Esophagus mucosa (tissue), 1 donor: Measurements from ENCODE around the gene DNAJB6. TPM values are rescaled to one million over a fixed set of nuclear protein-coding genes. Genes with fewer than 3 reads are reported as not detected.

Source experiments
- ATAC-seq: fragments of 200-7000 bp; cut with Tn5 transposase; one replicate; pipeline ENCODE4 v1.9.1; 2020
- total RNA-seq: library from RNA; stranded (reverse); gene quantifications from one replicate; pipeline ENCODE4 v1.2.4, GENCODE V29; 2023
- donor health status: DM: yes; HTN: yes; CAD: no.

DNAJB6 gene
- total RNA-seq, 1 donor from 2014 or later = 145 TPM

GRCh38 chr7:157370742-157371141, 33.9 kb downstream of the DNAJB6 start:
- ATAC-seq = no peak

DNA sequence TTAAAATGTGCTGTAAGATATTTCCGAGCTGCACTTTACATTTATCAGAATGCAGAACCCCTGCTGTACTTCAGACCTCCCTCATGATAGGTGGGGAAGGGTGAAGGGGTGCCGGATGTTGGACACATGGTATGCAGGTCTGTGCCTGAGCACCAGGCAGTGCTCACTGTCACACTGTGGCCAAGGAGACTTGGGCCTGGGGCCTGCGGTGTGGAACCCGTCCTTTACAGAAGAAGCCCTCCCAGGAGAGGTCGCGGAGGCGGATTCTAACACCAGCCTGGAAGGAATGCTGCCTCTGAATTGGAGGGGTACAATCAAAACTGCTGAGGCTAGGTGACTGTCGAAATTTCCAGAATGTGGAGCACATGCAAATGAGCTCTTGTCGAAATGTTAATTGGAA, 34.5 kb downstream of the DNAJB6 start:
- ATAC-seq = peak; percentile 33

DNA sequence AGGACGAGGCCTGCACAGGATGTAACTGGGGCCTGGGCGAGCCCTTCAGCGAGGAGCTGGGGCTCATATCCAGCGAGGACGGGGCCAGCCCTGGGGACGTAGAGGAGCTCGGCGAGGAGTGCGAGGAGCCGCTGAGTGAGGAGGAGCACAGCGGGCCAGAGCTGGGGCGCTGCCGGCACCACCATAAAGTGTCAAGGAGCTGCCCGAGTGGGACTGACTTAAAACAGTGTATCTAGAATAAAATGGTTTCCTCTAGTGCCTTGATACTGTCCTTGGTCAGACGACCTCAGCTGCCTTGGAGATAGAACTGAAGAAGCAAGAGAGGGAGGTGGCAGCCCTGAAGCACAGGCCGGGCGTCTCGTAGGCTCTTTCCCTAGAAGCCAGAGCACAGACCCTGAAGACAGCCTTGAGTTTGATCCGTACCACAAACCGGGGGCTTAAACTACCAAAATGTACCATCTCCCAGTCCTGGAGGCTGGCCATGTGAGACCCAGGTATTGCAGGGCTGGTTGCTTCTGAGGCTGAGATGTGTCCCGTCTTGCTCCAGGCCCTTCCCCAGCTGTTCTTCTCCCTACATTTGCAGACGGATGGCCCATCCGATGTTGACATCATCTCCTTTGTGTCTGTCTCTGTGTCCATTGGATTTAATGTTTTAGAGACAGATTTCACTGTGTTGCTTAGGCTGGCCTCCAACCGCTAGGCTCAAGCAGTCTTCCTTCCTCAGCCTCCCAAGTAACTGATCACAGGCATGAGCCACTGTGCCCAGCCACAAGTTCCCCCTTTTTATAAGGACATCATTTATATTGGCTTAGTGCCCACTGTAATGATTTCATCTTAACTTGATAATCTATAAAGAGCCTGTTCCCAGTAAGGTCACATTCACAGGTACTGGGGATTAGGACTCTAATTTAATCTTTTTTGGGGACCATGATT, 35.8 kb downstream of the DNAJB6 start:
- peak; percentile 4 for ATAC-seq

GRCh38 chr7:157373493-157373892, 36.7 kb downstream of the DNAJB6 start:
- ATAC-seq = no peak

GRCh38 chr7:157375410-157375809, 38.6 kb downstream of the DNAJB6 start:
- no peak for ATAC-seq

DNA sequence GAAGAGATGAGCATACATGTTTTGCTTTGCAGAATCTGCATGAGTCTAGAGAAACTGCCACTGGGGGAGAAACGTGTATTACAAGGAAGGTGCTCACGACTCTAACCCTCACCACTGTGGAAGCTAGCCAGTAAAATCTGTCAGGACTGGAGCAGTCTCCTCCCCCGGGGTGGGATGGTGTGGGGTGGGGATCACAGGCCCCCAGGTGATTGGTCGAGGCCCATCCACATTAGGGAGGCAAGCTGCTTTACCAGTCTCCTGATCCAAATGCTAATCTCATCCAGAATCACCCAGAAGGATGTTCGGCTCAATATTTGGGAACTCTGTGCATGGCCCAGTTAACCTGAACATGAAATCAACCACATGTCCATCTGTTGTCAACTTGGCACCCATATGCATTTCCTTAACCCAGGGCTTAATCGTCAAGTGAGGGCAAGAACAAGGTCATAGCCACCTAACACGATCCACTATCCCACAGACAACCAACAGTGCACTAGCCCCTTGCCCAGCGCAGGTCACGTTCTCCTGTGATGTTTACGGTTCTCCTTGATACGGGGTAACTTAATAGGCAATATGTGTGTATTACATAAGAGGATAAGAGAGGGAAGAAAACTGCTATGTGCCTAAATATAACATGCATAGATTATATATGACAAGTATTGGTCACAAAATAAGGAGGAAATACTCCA, 40.8 kb downstream of the DNAJB6 start:
- peak; percentile 26 for ATAC-seq

DNA sequence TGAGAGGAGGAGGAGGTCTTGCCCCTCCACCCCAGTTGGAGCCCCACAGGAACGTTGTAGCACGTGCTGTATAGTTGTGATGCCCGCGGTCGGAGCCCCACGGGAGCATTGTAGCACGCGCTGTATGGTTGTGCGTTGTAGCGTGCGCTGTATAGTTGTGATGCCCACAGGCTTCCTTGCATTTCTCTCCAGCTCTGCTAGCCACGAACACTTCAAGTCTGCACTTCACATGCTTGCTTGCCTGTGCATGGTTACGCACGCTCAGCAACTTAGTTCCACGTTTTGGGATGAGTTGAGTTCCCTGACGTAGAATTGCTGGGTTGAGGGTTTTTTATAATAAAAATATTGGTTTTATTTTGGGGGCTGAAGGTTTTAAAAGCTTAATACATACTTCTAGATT, 41.6 kb downstream of the DNAJB6 start:
- ATAC-seq = no peak

DNA sequence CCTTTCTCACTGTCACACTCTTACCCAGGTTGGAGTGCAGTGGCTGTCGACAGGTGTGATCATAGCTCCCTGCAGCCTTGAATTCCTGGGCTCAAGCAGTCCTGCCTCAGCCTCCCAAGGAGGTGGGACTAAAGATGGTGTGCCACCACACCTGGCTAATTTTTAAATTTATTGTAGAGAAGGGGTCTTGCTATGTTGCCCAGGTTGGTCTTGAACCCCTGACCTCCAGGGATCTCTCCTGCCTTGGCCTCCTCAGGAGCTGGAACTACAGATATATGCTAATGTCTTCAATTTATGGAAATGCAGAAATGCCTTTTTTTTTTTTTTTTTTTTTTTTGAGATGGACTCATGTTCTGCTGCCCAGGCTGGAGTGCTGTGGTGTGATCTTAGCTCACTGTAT, 42.7 kb downstream of the DNAJB6 start:
- ATAC-seq = no peak

GRCh38 chr7:157380416-157380815, 43.6 kb downstream of the DNAJB6 start:
- ATAC-seq = no peak

DNA sequence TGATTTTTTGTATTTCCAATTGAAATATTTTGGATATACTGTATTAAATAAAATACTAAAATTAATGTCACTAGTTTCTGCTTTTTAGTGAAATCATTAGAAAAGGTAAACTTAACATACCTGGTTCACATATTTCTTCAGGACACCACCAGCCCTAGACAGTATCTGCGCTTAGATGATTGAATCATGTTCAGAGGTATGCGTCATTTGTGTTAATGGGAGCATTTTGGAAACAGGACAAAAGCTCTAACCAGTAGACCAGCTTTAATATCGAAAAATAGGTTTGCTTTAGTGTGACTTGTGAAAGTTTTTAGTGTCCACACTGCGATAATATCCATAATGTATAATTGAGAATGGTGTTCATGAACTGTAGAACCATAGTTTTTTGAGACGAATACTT, 47.1 kb downstream of the DNAJB6 start:
- ATAC-seq = no peak

GRCh38 chr7:157384301-157384700, 47.5 kb downstream of the DNAJB6 start:
- no peak for ATAC-seq

- peak; percentile 91 for ATAC-seq
These were observed 50.4 kb downstream of the DNAJB6 start for GRCh38 chr7:157386979-157387800.

GRCh38 chr7:157388301-157388700, 51.5 kb downstream of the DNAJB6 start:
- ATAC-seq = no peak

GRCh38 chr7:157389951-157390730, 53.3 kb downstream of the DNAJB6 start:
- ATAC-seq = peak; percentile 3

DNA sequence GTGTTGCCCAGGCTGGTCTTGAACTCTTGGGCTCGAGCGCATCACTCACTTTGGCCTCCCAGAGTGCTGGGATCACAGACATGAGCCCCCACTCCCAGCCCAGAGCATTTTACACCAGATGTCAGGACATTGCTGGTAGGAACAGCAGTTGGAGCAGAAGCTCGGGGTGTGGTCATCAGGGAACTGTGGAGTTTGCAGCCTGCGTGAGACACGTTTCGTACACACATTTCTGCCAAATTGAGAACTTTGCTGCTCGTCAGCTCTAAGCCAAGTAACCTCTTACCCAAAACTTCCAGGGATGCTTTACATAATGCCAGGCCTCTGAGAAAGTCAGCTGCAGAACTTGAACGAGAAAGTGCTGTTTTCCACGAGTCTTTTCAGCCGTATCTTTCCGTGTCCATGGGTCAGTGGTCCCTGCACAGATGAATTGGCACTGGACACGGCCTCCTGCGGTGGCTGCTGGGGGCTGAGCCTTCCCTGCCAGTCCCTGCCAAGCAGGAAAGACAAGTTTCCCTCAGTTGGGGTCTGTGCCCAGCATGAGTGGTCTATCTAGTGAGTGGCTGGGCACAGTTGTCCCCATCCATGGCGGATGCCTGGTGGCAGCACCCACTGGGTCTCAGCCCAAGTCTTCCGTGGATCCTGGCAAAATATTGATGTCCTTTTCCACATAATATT, 54.4 kb downstream of the DNAJB6 start:
- no peak for ATAC-seq

GRCh38 chr7:157392256-157393037, 55.6 kb downstream of the DNAJB6 start:
- ATAC-seq = no peak

GRCh38 chr7:157394246-157395191, 57.7 kb downstream of the DNAJB6 start:
- ATAC-seq = no peak

- no peak for ATAC-seq
These were observed 58.4 kb downstream of the DNAJB6 start for GRCh38 chr7:157395206-157395605.

- no peak for ATAC-seq
These were observed 59.7 kb downstream of the DNAJB6 start for GRCh38 chr7:157396316-157397035.
